GM18520 (cell line): ENCODE data around the gene CDH24.

Experiments used
- ATAC-seq: cut with Tn5 transposase; IDR thresholded peaks from one replicate; pipeline ENCODE4 v1.9.1; 2021; ENCODE audit not compliant: unreplicated experiment

CDH24 gene

GRCh38 chr14:23045419-23046357, 11.6 kb downstream of the CDH24 start:
- ATAC-seq = no peak

GRCh38 chr14:23044840-23045239, 12.5 kb downstream of the CDH24 start:
- no peak for ATAC-seq

DNA sequence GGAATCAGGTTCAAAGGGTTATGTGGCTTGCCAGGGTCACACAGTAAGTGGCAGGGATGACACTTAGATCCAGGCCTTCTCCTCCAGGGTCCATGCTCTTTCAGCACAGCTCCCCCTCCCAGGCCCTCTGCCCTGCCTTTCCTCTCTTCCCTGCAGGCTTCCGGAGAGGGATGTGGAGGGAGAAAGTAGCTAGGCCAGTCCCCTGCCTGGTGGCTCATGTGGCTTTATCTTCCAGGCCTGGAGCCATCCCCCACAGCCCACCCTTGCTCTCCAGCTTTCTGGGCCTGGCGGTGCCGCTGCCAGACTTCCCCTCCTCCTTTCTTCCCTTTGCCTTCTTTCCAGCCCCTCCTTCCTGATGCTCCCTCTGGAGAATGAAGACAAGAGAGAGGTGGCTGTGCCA, 13.6 kb downstream of the CDH24 start:
- no peak for ATAC-seq

DNA sequence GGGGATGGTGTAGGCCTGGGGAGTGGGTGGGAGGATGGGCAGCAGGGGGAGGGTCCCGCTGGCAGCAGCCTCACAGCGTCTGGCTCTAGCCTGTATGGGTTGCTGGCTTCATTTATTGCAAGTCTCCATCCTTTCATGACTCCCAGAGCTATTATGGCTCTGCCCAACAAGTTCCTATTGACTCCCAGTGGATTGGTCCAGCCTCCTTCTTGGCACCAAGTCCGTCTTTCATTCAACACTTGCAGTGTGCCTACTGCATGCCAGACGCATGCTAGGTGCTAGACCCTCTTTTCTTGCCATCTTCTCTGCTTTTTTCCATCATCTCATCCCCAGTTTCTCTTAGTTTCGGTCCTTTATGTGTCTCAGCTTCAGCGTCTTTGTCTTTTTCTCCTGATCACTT, 14.2 kb downstream of the CDH24 start:
- ATAC-seq = no peak

DNA sequence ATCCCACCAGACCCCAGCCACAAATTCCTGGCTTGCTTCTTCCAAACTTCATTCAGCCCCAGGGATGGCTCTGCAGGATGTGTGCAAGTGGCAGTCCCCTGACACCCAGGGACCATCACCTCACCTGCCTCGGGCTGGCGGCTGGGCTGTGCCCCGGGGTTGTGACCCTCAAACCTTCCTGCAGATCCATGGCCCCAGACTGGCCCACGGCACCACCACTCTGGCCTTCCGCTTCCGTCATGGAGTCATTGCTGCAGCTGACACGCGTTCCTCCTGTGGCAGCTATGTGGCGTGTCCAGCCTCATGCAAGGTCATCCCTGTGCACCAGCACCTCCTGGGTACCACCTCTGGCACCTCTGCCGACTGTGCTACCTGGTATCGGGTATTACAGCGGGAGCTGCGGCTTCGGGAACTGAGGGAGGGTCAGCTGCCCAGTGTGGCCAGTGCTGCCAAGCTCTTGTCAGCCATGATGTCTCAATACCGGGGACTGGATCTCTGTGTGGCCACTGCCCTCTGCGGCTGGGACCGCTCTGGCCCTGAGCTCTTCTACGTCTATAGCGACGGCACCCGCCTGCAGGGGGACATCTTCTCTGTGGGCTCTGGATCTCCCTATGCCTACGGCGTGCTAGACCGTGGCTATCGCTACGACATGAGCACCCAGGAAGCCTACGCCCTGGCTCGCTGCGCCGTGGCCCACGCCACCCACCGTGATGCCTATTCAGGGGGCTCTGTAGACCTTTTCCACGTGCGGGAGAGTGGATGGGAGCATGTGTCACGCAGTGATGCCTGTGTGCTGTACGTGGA, 15.0 kb downstream of the CDH24 start, which contains the start of gene PSMB11:
Gene PSMB11 (plus strand): TSS at position 51 of the 804 bp plus-strand sequence. CDS start 14 bp downstream, at position 65.
- no peak for ATAC-seq

GRCh38 chr14:23041729-23042128, 15.6 kb downstream of the CDH24 start:
- ATAC-seq = no peak

GRCh38 chr14:23040100-23040499, 17.2 kb downstream of the CDH24 start:
- no peak for ATAC-seq

GRCh38 chr14:23035303-23036144, 21.8 kb downstream of the CDH24 start:
- no peak for ATAC-seq

GRCh38 chr14:23034498-23035302, 22.6 kb downstream of the CDH24 start, which contains the start of gene PSMB5:
PSMB5 (minus strand) TSS chr14:23034900; CDS start chr14:23034881, 19 bp downstream.
- peak; percentile 85 for ATAC-seq

DNA sequence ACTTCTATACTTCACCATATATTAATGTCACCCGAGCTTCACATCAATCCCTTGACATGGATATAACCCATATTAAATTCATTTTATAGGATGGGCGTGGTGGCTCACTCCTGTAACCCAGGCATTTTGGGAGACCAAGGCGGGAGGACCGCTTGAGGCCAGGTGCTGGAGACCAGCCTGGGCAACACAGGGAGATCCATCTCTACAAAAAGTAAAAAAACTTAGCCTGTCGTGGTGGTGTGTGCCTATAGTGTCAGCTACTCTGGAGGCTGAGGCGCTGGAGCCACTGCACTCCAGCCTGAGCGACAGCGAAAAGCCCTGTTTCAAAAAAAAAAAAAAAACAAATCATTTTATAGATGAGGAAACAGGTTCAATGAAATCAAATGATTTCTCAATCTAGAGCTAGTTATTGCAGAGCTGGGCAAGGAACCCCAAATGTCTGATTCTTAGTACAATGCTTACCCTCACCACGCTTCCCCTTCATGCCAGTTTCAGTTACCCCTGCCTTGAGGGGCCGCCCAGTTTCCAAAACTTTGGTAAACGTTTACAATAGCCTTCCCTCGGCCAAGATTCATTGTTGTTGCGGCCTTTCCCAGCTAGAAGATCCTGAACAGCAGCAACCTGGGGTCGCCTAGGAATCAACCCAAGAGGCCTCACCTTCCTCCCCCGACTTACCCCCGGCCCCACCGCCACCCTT, 23.4 kb downstream of the CDH24 start:
- ATAC-seq = no peak

DNA sequence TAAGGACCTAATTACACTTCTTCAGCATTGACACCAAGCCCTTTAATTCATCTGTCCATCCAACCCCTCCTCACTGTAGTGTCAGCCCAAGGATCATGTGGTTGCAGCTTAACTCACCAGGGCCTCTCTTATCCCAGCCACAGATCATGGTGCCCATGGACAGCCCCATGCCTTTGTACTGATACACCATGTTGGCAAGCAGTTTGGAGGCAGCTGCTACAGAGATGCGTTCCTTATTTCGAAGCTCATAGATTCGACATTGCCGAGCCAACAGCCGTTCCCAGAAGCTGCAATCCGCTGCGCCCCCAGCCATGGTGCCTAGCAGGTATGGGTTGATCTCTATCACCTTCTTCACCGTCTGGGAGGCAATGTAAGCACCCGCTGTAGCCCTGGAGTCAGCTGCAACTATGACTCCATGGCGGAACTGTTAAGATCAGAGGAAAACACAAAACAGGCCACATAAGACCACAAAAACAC, 24.0 kb downstream of the CDH24 start:
- no peak for ATAC-seq

- ATAC-seq = no peak
Observed at GRCh38 chr14:23030936-23031335, 26.4 kb downstream of the CDH24 start.

DNA sequence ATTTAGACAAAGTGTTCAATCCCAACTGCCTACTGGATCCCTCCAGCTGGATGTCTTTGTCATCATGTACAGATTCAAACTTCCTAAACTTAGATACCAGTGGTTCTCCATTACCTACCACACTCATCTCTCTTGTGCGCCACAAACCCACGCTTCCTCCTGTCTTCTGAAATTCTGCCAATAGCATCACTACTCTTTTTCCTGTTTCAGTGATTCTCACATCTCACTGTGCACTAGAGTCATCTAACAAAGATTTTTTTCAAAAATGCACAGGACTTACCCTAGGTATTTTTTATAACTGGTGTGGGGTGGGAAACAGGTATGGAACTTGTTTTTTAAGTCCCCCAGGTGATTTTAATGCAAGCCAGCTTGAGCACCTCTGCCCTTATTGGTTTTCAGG, 28.5 kb downstream of the CDH24 start:
- ATAC-seq = no peak

- no peak for ATAC-seq
Observed at GRCh38 chr14:23025151-23025814, 32.0 kb downstream of the CDH24 start.

- ATAC-seq = no peak
Observed at GRCh38 chr14:23024612-23025075, 32.7 kb downstream of the CDH24 start.

DNA sequence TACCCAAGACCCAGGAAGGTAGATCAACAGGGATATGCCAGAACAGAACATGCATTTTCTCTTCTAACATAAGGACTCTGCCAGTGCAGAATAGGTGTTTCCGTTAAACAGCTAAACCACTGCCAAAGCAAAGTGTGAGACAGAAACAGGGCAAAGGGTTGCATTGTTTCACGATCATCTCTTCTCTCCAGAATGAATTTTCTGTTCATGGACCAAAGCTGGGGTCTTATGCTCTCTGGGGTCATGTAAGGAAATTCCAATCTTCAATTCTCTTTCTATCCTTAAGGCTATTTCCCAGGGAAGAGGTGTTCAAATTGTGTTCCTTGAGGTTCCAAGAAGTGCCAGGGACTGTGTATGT, 33.5 kb downstream of the CDH24 start:
- no peak for ATAC-seq

DNA sequence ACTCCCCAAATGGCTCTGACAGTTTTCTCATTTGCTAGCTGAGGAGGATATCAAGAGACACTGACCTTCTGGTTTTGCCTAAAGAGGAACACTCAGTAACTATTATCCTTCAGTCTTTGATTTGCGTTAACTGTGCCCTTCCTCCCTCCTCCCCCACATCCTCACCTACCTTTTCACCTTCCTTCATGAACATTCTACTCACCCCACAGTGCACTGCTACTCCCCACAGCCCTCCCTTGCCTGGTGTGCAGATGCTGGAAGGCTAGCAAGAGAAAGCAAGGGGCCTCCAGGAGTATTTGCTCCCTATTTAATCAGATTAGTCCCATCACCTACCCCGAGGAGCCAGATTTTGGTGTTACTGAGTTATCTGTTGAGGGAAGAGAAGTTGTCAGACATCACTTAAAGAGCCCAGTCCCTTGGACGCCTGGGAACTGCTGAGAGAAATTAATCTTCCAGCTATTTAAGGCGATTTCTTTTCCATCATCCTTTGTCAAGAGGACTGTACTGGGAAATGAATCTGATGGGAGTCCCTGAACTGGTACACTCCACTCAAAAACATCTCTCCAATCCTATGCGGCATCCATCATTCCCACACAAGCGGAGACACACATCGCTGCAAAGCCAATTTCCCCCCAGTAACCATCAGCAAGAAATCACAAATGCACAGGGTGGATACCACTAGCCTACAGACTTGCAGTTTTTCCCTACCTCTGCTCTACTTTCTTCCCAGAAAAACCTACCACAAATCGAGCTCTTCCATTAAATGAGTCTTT, 34.1 kb downstream of the CDH24 start:
- no peak for ATAC-seq

DNA sequence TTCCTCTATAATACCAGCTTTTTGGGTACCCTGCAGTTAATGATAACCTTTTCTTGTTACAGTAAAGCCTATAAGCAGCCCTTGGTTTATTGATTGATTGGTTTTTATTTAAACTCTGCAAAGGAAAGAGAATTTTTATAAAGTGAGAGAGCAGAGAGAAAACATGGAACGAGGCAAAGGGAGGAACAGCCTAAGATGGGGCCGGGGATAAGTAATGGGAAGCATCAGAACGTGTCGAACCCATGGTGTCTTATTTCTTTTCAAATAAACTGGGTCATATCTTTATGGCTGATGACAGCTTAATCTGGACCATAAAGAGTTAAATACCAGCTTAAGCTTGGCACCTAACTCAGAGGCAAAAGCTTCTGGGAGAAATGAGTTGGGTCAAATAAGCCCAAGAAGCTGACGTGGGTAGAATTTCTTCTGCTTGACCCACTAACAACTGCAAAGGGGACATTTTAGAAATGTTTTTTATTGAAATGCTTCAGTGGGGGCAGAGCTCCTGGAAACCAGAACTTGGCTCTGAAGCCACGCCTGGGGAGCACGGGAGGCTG, 35.4 kb downstream of the CDH24 start:
- ATAC-seq = no peak
